Sigmoid colon (tissue), 4 donors: ENCODE measurements around the gene FANCM.

Experiments
- CTCF ChIP-seq, 4 experiments: fragments of 450-650 bp in 3 of 4; fragments of 200-600 bp in 1 of 4; IDR thresholded peaks; one replicate each; pipeline ENCODE4 v1.5.1; 2016 to 2019; ENCODE audit warnings: antibody characterized with exemption in 4 of 4, mild to moderate bottlenecking in 3 of 4, moderate library complexity in 2 of 4
- EP300 ChIP-seq, 4 donors: sonication (generic); formaldehyde crosslinking; IDR thresholded peaks; one replicate each; pipeline ENCODE4 v1.6.1; 2017; ENCODE audit warnings: antibody characterized with exemption in 4 of 4
- POLR2A ChIP-seq, 2 donors: fragments of 450-650 bp; IDR thresholded peaks; one replicate each; pipeline ENCODE4 v1.6.1; 2016; ENCODE audit warnings: antibody characterized with exemption in 2 of 2, mild to moderate bottlenecking in 2 of 2, moderate library complexity in 2 of 2

GRCh38 chr14:45135156-45135555, 574 bp upstream of the FANCM start:
- TF ChIP-seq POLR2A (IDR thresholded peaks at IDR 0.05) (no peak), CTCF (IDR thresholded peaks at IDR 0.05) (no peak), EP300 (IDR thresholded peaks at IDR 0.05) (no peak)
